GM18951 (cell line): ENCODE results near the gene ARID4B.
"Not testable (repeated sequence)": the region's sequence is repeated elsewhere in the genome, so short reads cannot be mapped to it uniquely, and the experiment has no call there.

Source experiments
- POLR2A ChIP-seq: IDR thresholded peaks from 4 replicates; pipeline ENCODE4 v1.6.1; 2011; ENCODE audit warnings: mild to moderate bottlenecking; ENCODE audit not compliant: insufficient read length, insufficient read depth; ENCODE audit errors: extremely low read depth
- in situ Hi-C: fragments of 300-500 bp; cut with MboI; formaldehyde crosslinking; loops from one replicate; pipeline ENCODE4 v1.12.0; 2022; ENCODE audit warnings: low sequenced_read_pairs, mixed read lengths, inconsistent platforms; ENCODE audit not compliant: unreplicated experiment

ARID4B gene

DNA sequence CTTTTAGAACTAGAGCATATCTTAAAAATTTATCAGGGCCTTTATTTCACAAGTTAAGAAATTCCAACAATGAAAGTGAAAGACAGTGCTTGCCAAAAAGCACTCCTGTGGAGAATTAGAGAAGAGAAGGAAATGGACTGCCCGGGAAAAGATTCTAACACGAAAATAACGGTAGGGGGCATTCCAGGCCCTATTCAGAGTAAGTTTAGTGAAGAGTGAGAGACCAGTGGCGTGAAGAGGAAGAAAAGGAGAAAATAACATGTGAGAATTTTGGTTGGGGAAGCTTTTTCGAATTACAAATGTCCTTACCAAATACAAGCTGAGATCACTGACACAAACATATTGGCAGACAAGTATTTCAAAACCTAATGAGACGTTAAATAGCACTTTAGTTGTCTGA is 128.5 kb downstream of the ARID4B start:
- TF ChIP-seq POLR2A: no peak
- in situ Hi-C loops: no loop called here

DNA sequence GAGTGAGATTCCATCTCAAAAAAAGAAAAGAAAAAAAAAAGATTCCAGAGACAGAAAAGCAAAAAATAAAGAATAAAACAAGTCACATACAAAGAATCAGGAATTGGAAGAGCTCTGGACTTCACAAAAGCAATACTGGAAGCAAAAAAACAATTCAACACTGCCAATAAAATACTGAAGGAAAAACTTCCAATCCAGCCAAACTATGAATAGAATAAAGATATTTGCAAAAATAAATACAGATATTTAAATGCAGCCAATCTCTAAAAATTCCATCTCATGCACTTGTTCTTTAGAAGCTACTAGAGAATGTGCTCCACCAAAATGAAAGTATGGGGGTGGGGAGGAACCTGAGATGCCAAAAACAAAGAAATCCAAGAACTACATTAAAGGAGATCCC is 137.5 kb downstream of the ARID4B start:
- in situ Hi-C loops: no loop called here
- TF ChIP-seq POLR2A: no peak

DNA sequence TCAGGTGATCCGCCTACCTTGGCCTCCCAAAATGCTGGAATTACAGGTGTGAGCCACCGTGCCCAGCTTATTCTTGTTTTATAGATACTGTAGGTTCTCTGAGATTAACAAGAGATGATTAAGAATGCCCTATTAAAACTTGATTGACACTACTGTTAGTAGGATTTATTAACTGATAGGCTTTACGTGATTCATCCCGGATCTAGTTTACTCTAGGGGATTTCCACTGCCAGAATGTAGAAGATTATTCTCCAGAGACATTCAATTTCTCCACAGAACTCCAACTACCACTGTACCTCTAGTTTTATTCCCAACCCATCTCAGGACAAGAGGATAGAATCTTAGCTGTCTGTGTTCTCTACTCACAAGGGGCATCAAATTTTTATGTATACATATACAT is 140.7 kb downstream of the ARID4B start:
- no peak for TF ChIP-seq POLR2A
- in situ Hi-C loops: no loop called here

GRCh38 chr1:235181561-235182245 is 146.3 kb downstream of the ARID4B start:
- TF ChIP-seq POLR2A: no peak
- in situ Hi-C loops: no loop called here

DNA sequence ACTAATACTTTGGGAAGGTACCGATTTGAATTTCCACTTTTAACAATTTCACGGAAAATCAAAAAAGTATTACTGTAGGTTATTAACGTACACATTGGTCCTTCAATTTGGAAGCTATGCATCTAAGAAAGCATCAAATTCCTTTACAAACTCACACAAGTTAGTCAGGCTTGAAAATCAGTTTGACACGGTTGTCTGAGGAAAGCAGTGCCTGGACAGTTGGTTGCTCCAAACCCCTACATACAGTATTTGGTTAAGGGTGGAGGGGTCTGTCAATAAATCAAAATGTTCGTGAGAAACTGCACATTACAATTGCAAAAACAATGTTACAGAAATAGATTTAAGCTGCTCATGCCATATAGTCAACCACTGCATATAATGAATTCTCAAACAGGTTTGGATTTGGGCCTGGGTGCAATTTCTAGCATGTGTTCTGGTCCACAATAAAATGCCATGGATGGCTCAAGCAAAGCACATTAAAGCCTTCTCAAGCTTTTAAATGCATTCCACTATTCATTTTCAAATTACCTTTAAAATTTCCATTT is 147.0 kb downstream of the ARID4B start:
- in situ Hi-C loops: no loop called here

DNA sequence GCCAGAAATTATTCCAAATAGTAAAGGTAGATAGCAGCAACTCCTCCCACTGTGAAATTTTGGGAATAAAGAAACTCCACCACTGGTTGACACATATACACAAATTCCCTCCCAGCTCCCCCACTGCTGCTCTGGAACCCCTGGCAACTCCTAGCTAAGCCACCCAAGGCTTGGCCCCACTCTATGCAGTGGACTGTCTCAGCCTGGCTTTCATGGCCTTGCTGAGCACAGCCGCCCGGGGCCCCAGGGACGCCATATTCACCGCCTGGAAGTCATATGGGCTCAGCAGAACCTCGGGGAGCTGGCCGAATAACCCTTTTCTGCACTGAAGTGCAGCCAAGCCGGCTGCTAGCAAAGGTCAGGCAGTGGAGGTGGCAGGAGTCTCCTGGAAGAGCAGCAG is 151.5 kb downstream of the ARID4B start:
- in situ Hi-C loops: no loop called here
- TF ChIP-seq POLR2A: no peak

More for the DNA sequence above, 147.0 kb downstream of the ARID4B start:
- no peak for TF ChIP-seq POLR2A

DNA sequence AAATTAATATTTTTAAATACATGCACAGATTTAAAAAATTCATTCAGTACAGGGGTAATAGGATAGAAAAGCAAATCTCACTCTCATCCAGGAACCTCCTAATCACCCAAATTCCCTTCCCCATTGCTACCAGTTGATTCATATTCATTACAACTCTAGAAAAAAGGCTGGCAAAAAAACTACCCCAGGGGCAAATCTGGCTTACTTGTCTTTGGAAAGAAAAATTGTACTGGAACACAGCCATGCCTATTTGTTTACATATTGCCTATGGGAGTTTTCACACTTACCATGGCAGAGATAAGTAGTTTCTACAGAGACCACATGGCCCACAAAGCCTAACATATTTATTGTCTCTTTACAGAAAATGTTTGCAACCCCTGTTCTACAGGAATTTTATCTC is 158.0 kb downstream of the ARID4B start:
- no peak for TF ChIP-seq POLR2A
- in situ Hi-C loops: no loop called here

GRCh38 chr1:235168375-235168774 is 159.6 kb downstream of the ARID4B start:
- no peak for TF ChIP-seq POLR2A
- in situ Hi-C loops: no loop called here

GRCh38 chr1:235161685-235162327 is 166.2 kb downstream of the ARID4B start:
- TF ChIP-seq POLR2A: no peak
- in situ Hi-C loops: no loop called here

DNA sequence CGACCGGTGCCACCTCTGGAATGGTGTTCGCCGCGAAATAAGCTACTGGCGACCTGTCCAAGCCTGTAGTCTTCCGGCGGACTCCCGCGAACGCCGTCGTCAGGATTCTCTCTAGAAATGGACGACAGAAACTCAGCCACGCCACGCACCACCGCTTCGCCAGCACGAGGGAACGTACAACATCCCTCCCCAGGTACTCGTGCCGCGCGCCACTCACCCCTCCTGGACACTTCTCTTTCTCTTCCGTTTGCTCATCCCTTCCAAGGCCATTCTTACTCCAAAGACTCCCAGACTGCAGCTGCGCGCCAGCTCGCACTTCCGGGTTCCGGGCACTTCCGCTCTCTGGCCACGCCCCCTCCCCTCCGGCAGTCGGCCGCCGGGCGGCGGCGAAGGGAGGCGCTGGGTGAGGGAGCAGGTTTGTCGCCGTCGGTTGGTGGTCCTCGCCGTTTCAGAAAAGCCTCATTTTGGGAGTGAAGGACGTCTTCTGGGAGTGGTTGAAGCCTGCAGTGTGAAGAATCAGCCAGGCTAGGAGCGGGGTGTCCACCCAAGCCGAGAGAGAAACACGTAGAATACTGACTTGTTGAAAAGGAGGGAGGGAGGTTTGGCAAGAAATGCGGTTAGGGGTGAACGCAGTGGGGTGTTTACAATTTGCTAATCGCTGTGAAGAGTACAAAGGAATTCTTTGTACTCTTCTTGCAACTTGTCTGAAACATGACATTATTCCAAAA is 166.9 kb downstream of the ARID4B start, which contains the start of gene RBM34:
Gene RBM34 (minus strand): TSS at position 294 of the 728 bp plus-strand sequence. CDS start 24 bp downstream, at position 270.
- TF ChIP-seq POLR2A: peak; percentile 99
- in situ Hi-C loops: no loop called here

- in situ Hi-C loops: no loop called here
- no peak for TF ChIP-seq POLR2A
Observed at GRCh38 chr1:235160383-235160956, 167.5 kb downstream of the ARID4B start.

GRCh38 chr1:235159930-235160329 is 168.0 kb downstream of the ARID4B start:
- in situ Hi-C loops: not testable (repeated sequence)

- in situ Hi-C loops: not testable (repeated sequence)
Observed at GRCh38 chr1:235159284-235159683, 168.7 kb downstream of the ARID4B start.
